RWPE1 (cell line): Measurements from ENCODE around the gene PTK6.
"Not testable (repeated sequence)": the region's sequence is repeated elsewhere in the genome, so short reads cannot be mapped to it uniquely, and the experiment has no call there.

ENCODE experiments used
- CTCF ChIA-PET: fragments of 350-600 bp; sonication (Branson Sonifier 250); formaldehyde crosslinking; extraction: SDS; loops from one replicate; lab custom pipeline; 2021; lab: Yijun Ruan, JAX
- POLR2A ChIA-PET: fragments of 400-600 bp; formaldehyde crosslinking; extraction: SDS; loops from one replicate; lab custom pipeline; 2020; ENCODE audit warnings: antibody characterized with exemption; ENCODE audit not compliant: low non-redundant PET; lab: Yijun Ruan, JAX
- DNase-seq: peaks from one replicate; pipeline ENCODE4 v3.0.0; 2012; ENCODE audit warnings: low spot score
- H3K27ac ChIP-seq: fragments of 450-650 bp; 2 replicates; pipeline ENCODE4 v1.5.1; 2017
- CTCF ChIP-seq: fragments of 450-650 bp; conservative IDR thresholded peaks from 2 replicates; pipeline ENCODE4 v1.5.1; 2017; ENCODE audit warnings: low read depth, mild to moderate bottlenecking

Gene PTK6

GRCh38 chr20:63574156-63574828, 37.1 kb upstream of the PTK6 start, which contains the start of gene HELZ2:
HELZ2 (minus strand) TSS chr20:63574239; CDS start chr20:63572385, 1,854 bp downstream.
- peak; percentile 91 for DNase-seq
- peak within 1 kb of the TSS; percentile 80 for H3K27ac ChIP-seq
- ChIA-PET POLR2A (interaction anchor here (0.5 to 1.7 kb wide), 4 partner anchors 37 to 271 kb away, joined by 3 to 5 read pairs (median 4); partner anchors contain the start of genes PTK6 and RTEL1), CTCF (interaction anchor here (0.6 to 2.5 kb wide), 6 partner anchors 14 to 406 kb away, joined by 3 to 15 read pairs (median 4); partner anchors contain the start of genes PTK6 and SAMD10)
- TF ChIP-seq CTCF, result no peak

- CTCF ChIA-PET, result interaction anchor here (0.7 to 2.5 kb wide), 6 partner anchors 14 to 406 kb away, joined by 3 to 15 read pairs (median 4); partner anchors contain the start of genes PTK6 and SAMD10
- POLR2A ChIA-PET, result interaction anchor here (0.6 to 1.7 kb wide), 4 partner anchors 36 to 1186 kb away, joined by 3 to 5 read pairs (median 4); partner anchors contain the start of genes PTK6 and RTEL1
- no peak for DNase-seq
- H3K27ac ChIP-seq, result peak overlapping the region; percentile 80
- TF ChIP-seq CTCF, result no peak
These were observed 36.5 kb upstream of the PTK6 start for GRCh38 chr20:63573647-63574131.

- no peak; the same call in 1 of the 2 replicates for TF ChIP-seq CTCF
- no peak for DNase-seq
- CTCF ChIA-PET, result interaction anchor here (0.5 to 2.5 kb wide), 7 partner anchors 10 to 401 kb away, joined by 3 to 15 read pairs (median 4); partner anchors contain the start of gene PTK6
- POLR2A ChIA-PET, result interaction anchor here (0.6 to 1.7 kb wide), 2 partner anchors 38 to 1185 kb away, joined by 3 to 5 read pairs; no protein-coding TSS in a partner anchor
- H3K27ac ChIP-seq, result peak overlapping the region; percentile 80
These were observed 35.8 kb upstream of the PTK6 start for GRCh38 chr20:63572788-63573646.

DNA sequence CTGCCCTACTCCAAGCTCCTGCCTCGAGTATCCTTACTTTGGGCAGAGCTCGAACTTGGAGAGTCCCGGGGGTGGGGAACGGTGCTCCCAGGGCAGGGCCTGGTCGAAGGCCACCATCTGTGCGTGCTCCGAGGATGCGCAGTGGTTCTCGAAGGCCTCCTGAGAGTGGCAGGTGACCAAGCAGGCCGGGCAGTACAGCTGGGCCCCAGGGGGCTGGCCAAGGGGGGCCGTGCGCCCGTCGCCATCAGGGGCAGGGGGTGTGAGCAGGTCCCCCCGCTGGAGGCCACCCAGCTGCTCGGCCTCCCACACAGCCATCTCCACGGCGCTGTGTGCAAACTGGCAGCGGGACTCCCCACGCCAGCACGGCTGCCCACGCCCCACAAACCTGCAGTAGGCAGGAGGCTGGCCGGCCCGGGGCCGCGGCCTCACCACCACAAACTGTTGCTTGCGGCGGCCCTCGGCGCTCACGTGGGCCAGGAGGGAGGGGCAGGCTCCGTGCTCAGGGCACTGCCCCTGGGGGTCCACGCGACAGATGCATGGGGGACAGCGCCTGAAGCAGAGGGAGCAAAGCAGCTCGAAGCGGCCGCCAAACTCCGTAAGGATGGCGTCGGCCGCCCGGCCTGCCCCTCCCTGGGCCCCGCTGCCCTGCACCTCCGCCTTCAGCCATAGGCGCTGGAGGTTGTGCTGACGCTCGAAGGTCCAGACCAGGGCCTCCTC, 35.1 kb upstream of the PTK6 start:
- no peak for TF ChIP-seq CTCF
- POLR2A ChIA-PET, result no interaction called here
- no peak for DNase-seq
- CTCF ChIA-PET, result interaction anchor here (0.5 to 2.5 kb wide), 4 partner anchors 11 to 348 kb away, joined by 3 to 15 read pairs (median 4); partner anchors contain the start of genes ARFRP1, PTK6 and ZGPAT
- peak overlapping the region; percentile 80 for H3K27ac ChIP-seq

DNA sequence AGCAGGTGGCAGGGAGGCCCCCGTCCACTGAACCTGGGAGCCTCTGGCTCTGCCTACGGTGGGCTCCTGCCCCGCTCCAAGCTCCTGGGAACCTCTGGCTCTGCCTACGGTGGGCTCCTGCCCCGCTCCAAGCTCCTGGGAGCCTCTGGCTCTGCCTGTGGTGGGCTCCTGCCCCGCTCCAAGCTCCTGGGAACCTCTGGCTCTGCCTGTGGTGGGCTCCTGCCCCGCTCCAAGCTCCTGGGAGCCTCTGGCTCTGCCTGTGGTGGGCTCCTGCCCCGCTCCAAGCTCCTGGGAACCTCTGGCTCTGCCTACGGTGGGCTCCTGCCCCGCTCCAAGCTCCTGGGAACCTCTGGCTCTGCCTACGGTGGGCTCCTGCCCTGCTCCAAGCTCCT, 33.9 kb upstream of the PTK6 start:
- POLR2A ChIA-PET, H3K27ac ChIP-seq, DNase-seq, CTCF ChIA-PET: not testable (repeated sequence)
